Tibial nerve (tissue), 4 donors: ENCODE results near the gene DMKN. TPM values are rescaled to one million over a fixed set of nuclear protein-coding genes. Genes with fewer than 3 reads are reported as not detected.

Experiments
- DNase-seq, 2 donors: peaks; one replicate each; pipeline ENCODE4 v3.0.0-alpha.2; 2019; ENCODE audit warnings: low spot score in 2 of 2
- H3K27ac ChIP-seq, 4 donors: fragments of 200-600 bp; sonication (generic) in 3 of 4; one replicate each; pipeline ENCODE4 v1.5.1; 2017 to 2019; ENCODE audit warnings: mild to moderate bottlenecking in 1 of 4
- H3K27me3 ChIP-seq, 2 donors: fragments of 200-600 bp; sonication (generic) in 1 of 2; one replicate each; pipeline versions ENCODE4 v1.5.1 to v1.6.0; 2017 to 2019
- H3K36me3 ChIP-seq, 3 donors: fragments of 200-600 bp; sonication (generic); one replicate each; pipeline ENCODE4 v1.5.1; 2018 to 2019
- H3K4me1 ChIP-seq, 4 donors: fragments of 200-600 bp; sonication (generic) in 3 of 4; one replicate each; pipeline ENCODE4 v1.5.1; 2017 to 2019
- H3K4me3 ChIP-seq, 4 donors: fragments of 200-600 bp; sonication (generic) in 3 of 4; one replicate each; pipeline ENCODE4 v1.5.1; 2017 to 2019; ENCODE audit warnings: mild to moderate bottlenecking in 1 of 4, moderate library complexity in 1 of 4
- H3K9me3 ChIP-seq, 4 donors: fragments of 200-600 bp; sonication (generic) in 3 of 4; one replicate each; pipeline ENCODE4 v1.5.1; 2017 to 2019
- CTCF ChIP-seq, 5 experiments: fragments of 200-600 bp in 3 of 5; fragments of 450-650 bp in 2 of 5; sonication (generic) in 3 of 5; IDR thresholded peaks; one replicate each; pipeline ENCODE4 v1.5.1; 2016 to 2019; ENCODE audit warnings: antibody characterized with exemption in 5 of 5, mild to moderate bottlenecking in 3 of 5, moderate library complexity in 2 of 5
- EP300 ChIP-seq, 2 donors: sonication (generic); formaldehyde crosslinking; IDR thresholded peaks; one replicate each; pipeline ENCODE4 v1.6.1; 2017; ENCODE audit warnings: antibody characterized with exemption in 2 of 2, mild to moderate bottlenecking in 1 of 2
- POLR2A ChIP-seq, 2 donors: fragments of 450-650 bp; IDR thresholded peaks; one replicate each; pipeline ENCODE4 v1.6.1; 2017; ENCODE audit warnings: antibody characterized with exemption in 2 of 2, mild to moderate bottlenecking in 2 of 2, moderate library complexity in 2 of 2
- WGBS, 2 donors: methylation state at CpG; one replicate each; pipeline ENCODE4 v1.1.5; 2018; 5-methylcytosine and 5-hydroxymethylcytosine counted together
- total RNA-seq, 4 donors: library from RNA; depleted of rRNA; stranded (reverse); fragments of >200 nt; gene quantifications; one replicate each; pipeline ENCODE4 v1.1.0, GENCODE V29; 2016

Gene DMKN
- total RNA-seq, 4 donors from 2014 or later: 8.2 to 33.5 (median 26.5) TPM

GRCh38 chr19:35507561-35507960, 5.9 kb downstream of the DMKN start:
- no peaks in the 10 kb centered on the region for H3K36me3 ChIP-seq
- no peak overlapping the region for H3K27ac ChIP-seq
- peaks cover 0 to 61% of the 10 kb centered on the region in 2 donors for H3K27me3 ChIP-seq
- TF ChIP-seq EP300 (IDR thresholded peaks at IDR 0.05): no peak
- no peak for TF ChIP-seq POLR2A (IDR thresholded peaks at IDR 0.05)
- TF ChIP-seq CTCF (IDR thresholded peaks at IDR 0.05): no peak
- WGBS, 2 donors: 80 to 82% methylated on average over 11 of the region's 11 CpGs
- no peaks in the 10 kb centered on the region for H3K9me3 ChIP-seq
- DNase-seq: no peak
- H3K4me3 ChIP-seq: no peak overlapping the region
- H3K4me1 ChIP-seq: peaks cover 0 to 18% (median 2%) of the 10 kb centered on the region in 4 donors

- TF ChIP-seq CTCF (IDR thresholded peaks at IDR 0.05): no peak
- WGBS, 2 donors: 84 to 86% methylated on average over 7 of the region's 7 CpGs
- peaks cover 0 to 45% of the 10 kb centered on the region in 2 donors for H3K27me3 ChIP-seq
Measured at GRCh38 chr19:35506011-35506410, 7.4 kb downstream of the DMKN start.

GRCh38 chr19:35502751-35503150, 10.7 kb downstream of the DMKN start:
- Histone ChIP-seq H3K4me1 (no peaks in the 10 kb centered on the region), H3K9me3 (no peaks in the 10 kb centered on the region), H3K36me3 (no peaks in the 10 kb centered on the region), H3K27ac (no peak overlapping the region), H3K27me3 (peaks cover 0 to 14% of the 10 kb centered on the region in 2 donors), H3K4me3 (no peak overlapping the region)
- 70 to 72% methylated on average over 4 of the region's 4 CpGs for WGBS, 2 donors
- DNase-seq: no peak
- no peak for TF ChIP-seq CTCF (IDR thresholded peaks at IDR 0.05)
- TF ChIP-seq POLR2A (IDR thresholded peaks at IDR 0.05): no peak
- no peak for TF ChIP-seq EP300 (IDR thresholded peaks at IDR 0.05)

More at GRCh38 chr19:35506011-35506410, 7.4 kb downstream of the DMKN start:
- Histone ChIP-seq H3K27ac (no peak overlapping the region), H3K36me3 (no peaks in the 10 kb centered on the region), H3K4me1 (peaks cover 0 to 18% (median 2%) of the 10 kb centered on the region in 4 donors), H3K9me3 (no peaks in the 10 kb centered on the region), H3K4me3 (no peak overlapping the region)
- DNase-seq: no peak

GRCh38 chr19:35501684-35502083, 11.8 kb downstream of the DMKN start:
- Histone ChIP-seq H3K27ac (no peak overlapping the region), H3K9me3 (no peaks in the 10 kb centered on the region), H3K36me3 (no peaks in the 10 kb centered on the region), H3K27me3 (peaks cover 0 to 5% of the 10 kb centered on the region in 2 donors), H3K4me1 (no peaks in the 10 kb centered on the region), H3K4me3 (no peak overlapping the region)
- DNase-seq: no peak
- WGBS, 2 donors: 71 to 75% methylated on average over 12 to 15 of the region's 15 CpGs
- TF ChIP-seq POLR2A (IDR thresholded peaks at IDR 0.05) (no peak), EP300 (IDR thresholded peaks at IDR 0.05) (no peak), CTCF (IDR thresholded peaks at IDR 0.05) (no peak)

GRCh38 chr19:35500611-35501010, 12.8 kb downstream of the DMKN start:
- H3K4me1 ChIP-seq: peaks cover 0 to under 1% (median 0%) of the 10 kb centered on the region in 4 donors
- no peaks in the 10 kb centered on the region for H3K9me3 ChIP-seq
- no peak overlapping the region for H3K4me3 ChIP-seq
- TF ChIP-seq CTCF (IDR thresholded peaks at IDR 0.05) (no peak), POLR2A (IDR thresholded peaks at IDR 0.05) (no peak), EP300 (IDR thresholded peaks at IDR 0.05) (no peak)
- WGBS, 2 donors: 87 to 92% methylated on average over 10 of the region's 10 CpGs
- no peaks in the 10 kb centered on the region for H3K36me3 ChIP-seq
- no peak for DNase-seq
- no peaks in the 10 kb centered on the region for H3K27me3 ChIP-seq
- no peak overlapping the region for H3K27ac ChIP-seq
